GM06990 (cell line): ENCODE measurements around the gene GP2.

Experiments
- DNase-seq: peaks from one replicate; pipeline ENCODE4 v3.0.0-alpha.2; 2011; ENCODE audit not compliant: insufficient read length; ENCODE audit errors: extremely low read depth
- H3K27me3 ChIP-seq: replicated peaks from 2 replicates; pipeline ENCODE4 v1.6.0; 2011; ENCODE audit warnings: low read length; ENCODE audit not compliant: control insufficient read depth, insufficient read depth
- H3K36me3 ChIP-seq: 2 replicates; pipeline ENCODE4 v1.5.1; 2011; ENCODE audit warnings: low read length; ENCODE audit not compliant: control insufficient read depth, insufficient read depth
- H3K4me3 ChIP-seq: replicated peaks from 2 replicates; pipeline ENCODE4 v1.5.1; 2011; ENCODE audit warnings: low read depth, mild to moderate bottlenecking, control low read depth, low read length
- CTCF ChIP-seq: IDR thresholded peaks from 2 replicates; pipeline ENCODE4 v1.5.1; 2011; ENCODE audit warnings: low read length, control low read depth, mild to moderate bottlenecking, inconsistent platforms; ENCODE audit not compliant: insufficient read depth, poor library complexity, severe bottlenecking

Gene GP2

DNA sequence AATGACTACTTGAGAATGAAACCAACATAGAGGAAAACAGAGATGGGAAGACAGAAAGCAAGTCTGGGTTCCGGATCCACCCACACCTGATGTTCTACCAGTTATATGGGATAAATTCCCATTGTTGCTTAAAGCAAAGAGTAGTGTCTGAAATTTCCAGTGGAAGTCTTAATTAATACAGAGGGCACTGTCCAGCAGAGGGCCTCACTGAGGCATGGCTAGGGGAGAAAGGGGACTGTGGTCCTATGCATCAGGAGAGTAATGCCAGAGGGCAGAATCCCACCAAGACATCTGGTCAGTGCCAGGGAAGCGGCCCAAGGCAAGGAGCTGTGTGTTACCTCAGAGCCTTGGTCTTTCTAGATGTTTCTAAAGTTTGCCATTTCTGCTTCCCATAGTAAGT, 32.7 kb upstream of the GP2 start:
- peak; percentile 46 for TF ChIP-seq CTCF
- no peak for DNase-seq

GRCh38 chr16:20355114-20355782, 27.9 kb upstream of the GP2 start:
- no peaks in the 10 kb centered on the region for H3K36me3 ChIP-seq
- no peak overlapping the region for H3K4me3 ChIP-seq
- no peaks in the 10 kb centered on the region for H3K27me3 ChIP-seq
- no peak for TF ChIP-seq CTCF
- DNase-seq = no peak

More for the DNA sequence above, 32.7 kb upstream of the GP2 start:
- H3K4me3 ChIP-seq = no peak overlapping the region
- no peaks in the 10 kb centered on the region for H3K36me3 ChIP-seq
- H3K27me3 ChIP-seq = 0 out of 2 replicates have a peak, but pooled peaks cover 1% of the 10 kb centered on the region

DNA sequence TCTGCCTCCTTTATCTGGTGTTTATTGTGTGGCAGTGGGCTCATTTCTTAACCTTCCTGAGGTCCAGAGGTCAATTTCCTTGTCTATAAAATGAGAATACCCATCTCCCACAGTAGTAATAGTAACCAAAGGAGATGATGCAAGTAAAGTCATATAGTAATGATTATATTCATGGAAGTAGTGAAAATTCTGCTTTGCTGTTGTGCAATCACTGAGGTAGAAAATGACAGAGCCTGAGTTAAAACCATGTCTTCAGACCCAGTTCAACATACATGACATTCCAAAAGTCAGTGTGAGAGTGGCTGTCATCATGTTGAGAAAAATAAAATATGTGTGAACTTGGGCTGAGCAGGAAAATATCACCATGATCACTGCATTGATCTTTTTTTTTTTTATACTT, 26.1 kb upstream of the GP2 start:
- no peaks in the 10 kb centered on the region for H3K36me3 ChIP-seq
- DNase-seq = no peak
- no peaks in the 10 kb centered on the region for H3K27me3 ChIP-seq
- H3K4me3 ChIP-seq = no peak overlapping the region
- no peak for TF ChIP-seq CTCF

GRCh38 chr16:20352615-20353014, 25.3 kb upstream of the GP2 start, which contains the start of gene UMOD:
Gene UMOD, minus strand, starts transcription at chr16:20352715. Its CDS starts 1,978 bp downstream, at chr16:20350737.
- DNase-seq = no peak
- TF ChIP-seq CTCF = no peak
- H3K27me3 ChIP-seq = no peaks in the 10 kb centered on the region
- no peak within 1 kb of the TSS for H3K4me3 ChIP-seq
- no peaks in the 10 kb centered on the region for H3K36me3 ChIP-seq

- no peaks in the 10 kb centered on the region for H3K36me3 ChIP-seq
- H3K4me3 ChIP-seq = no peak overlapping the region
- DNase-seq = no peak
- H3K27me3 ChIP-seq = no peaks in the 10 kb centered on the region
- TF ChIP-seq CTCF = no peak
These were observed 22.3 kb upstream of the GP2 start for GRCh38 chr16:20349615-20350014.
